ENCODE results near the gene OGFR. TPM values are rescaled to one million over a fixed set of nuclear protein-coding genes. Genes with fewer than 3 reads are reported as not detected.
A peak's percentile ranks its signal among the peaks of the same experiment; 100 is the strongest.

Gene OGFR
- total RNA-seq, 1 donor from 2014 or later = 31.0 TPM

- Mint-ChIP-seq H3K4me1 (ENCODE audit: low read depth) (peaks cover 2% of the 10 kb centered on the region), H3K27ac (no peak overlapping the region)
Observed at GRCh38 chr20:62794007-62794724, 10.5 kb upstream of the OGFR start.

DNA sequence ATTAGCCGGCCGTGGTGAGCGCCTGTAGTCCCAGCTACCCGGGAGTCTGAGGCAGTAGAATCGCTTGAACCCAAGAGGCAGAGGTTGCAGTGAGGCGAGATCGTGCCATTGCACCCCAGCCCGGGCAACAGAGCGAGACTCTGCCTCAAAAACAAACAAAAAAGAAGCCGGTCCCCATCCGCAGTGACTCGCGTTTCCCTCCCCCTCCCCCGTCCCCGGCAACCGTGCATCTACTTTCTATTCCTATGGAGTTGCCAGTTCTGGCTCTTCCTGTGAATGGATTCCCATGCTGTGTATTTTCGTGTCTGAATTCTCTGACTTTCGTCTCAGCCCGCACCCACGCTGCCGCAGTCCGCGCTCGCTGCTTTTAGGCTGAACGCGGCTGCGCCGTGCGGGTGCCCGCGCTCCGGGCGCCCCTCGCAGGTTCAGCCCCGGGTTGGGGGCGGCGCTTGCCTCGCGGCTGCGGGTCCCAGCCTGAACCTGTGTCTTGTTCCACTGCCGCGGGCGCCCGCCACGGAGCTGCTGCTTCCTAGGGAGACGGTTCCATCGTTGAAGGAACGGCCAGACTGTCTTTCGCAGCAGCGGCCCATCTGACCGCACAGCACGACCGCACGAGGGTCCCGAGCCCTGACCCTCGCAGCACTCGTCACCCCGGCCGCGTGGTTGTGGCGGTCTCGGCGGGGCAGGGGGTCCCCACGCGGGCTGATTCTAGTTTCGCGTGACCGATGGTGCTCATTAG, 9.4 kb upstream of the OGFR start:
- DNase-seq (ENCODE audit: low spot score, unreplicated experiment) = peak; percentile 57

More at GRCh38 chr20:62794007-62794724, 10.5 kb upstream of the OGFR start:
- Mint-ChIP-seq H3K36me3 (ENCODE audit: insufficient read depth) (peaks cover 8% of the 10 kb centered on the region), H3K4me3 (ENCODE audit: low read depth) (peak overlapping the region; percentile 74), H3K9me3 (ENCODE audit: low read depth) (no peaks in the 10 kb centered on the region), H3K27me3 (peaks cover 14% of the 10 kb centered on the region)
- peak; percentile 85 for DNase-seq (ENCODE audit: low spot score, unreplicated experiment)
- no peak for TF ChIP-seq CTCF (IDR thresholded peaks at IDR 0.05; ENCODE audit: unreplicated experiment)

DNA sequence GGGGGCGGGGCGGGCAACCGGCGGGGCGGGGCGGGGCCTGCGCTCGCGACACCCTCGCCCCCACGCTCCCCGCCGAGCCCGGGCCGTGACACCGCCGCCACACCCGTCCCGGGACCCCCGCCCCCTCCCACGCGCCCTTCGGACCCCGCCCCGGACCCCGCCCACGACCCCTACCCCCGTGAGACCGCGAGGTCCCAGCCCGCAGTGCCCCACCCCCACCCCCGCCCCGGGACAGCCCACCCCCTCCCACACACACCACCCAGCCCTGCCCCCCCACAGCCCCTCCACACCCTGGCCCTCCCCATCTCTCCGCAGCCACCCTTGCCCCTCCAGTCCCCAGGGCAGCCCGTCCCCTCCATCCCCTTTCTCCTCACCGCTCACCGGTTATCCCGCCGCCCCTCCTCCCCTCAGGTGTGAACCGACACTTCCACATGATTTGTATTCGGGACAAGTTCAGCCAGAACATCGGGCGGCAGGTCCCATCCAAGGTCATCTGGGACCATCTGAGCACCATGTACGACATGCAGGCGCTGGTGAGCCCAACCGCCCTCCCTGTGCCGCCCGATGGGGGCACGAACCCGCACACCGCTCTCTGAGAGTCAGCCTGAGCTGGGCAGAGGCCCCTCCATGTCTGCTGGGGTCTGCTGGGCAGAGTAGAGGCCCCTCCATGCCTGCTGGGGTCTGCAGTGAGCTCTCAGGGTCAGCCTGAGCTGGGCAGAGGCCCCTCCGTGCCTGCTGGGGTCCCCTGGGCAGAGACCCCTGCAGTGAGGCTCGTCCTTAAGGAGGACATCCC, 7.7 kb upstream of the OGFR start:
- no peak for DNase-seq (ENCODE audit: low spot score, unreplicated experiment)
- peaks cover 16% of the 10 kb centered on the region for H3K36me3 Mint-ChIP-seq (ENCODE audit: insufficient read depth)
- H3K27ac Mint-ChIP-seq = peak overlapping the region; percentile 90
- peaks cover 7% of the 10 kb centered on the region for H3K27me3 Mint-ChIP-seq
- TF ChIP-seq CTCF (IDR thresholded peaks at IDR 0.05; ENCODE audit: unreplicated experiment) = no peak
- H3K4me1 Mint-ChIP-seq (ENCODE audit: low read depth) = peaks cover 2% of the 10 kb centered on the region
- peak overlapping the region; percentile 83 for H3K4me3 Mint-ChIP-seq (ENCODE audit: low read depth)
- no peaks in the 10 kb centered on the region for H3K9me3 Mint-ChIP-seq (ENCODE audit: low read depth)

More for the DNA sequence above, 9.4 kb upstream of the OGFR start:
- H3K27me3 Mint-ChIP-seq = peaks cover 14% of the 10 kb centered on the region
- peak overlapping the region; percentile 67 for H3K27ac Mint-ChIP-seq
- H3K36me3 Mint-ChIP-seq (ENCODE audit: insufficient read depth) = peaks cover 13% of the 10 kb centered on the region
- peak overlapping the region; percentile 74 for H3K4me3 Mint-ChIP-seq (ENCODE audit: low read depth)
- TF ChIP-seq CTCF (IDR thresholded peaks at IDR 0.05; ENCODE audit: unreplicated experiment) = no peak
- peaks cover 2% of the 10 kb centered on the region for H3K4me1 Mint-ChIP-seq (ENCODE audit: low read depth)
- H3K9me3 Mint-ChIP-seq (ENCODE audit: low read depth) = no peaks in the 10 kb centered on the region

- TF ChIP-seq CTCF (IDR thresholded peaks at IDR 0.05; ENCODE audit: unreplicated experiment) = no peak
- Mint-ChIP-seq H3K27ac (peak overlapping the region; percentile 73), H3K4me3 (ENCODE audit: low read depth) (peak overlapping the region; percentile 83), H3K27me3 (peaks cover 3% of the 10 kb centered on the region), H3K4me1 (ENCODE audit: low read depth) (peaks cover 2% of the 10 kb centered on the region), H3K36me3 (ENCODE audit: insufficient read depth) (peaks cover 16% of the 10 kb centered on the region), H3K9me3 (ENCODE audit: low read depth) (no peaks in the 10 kb centered on the region)
- no peak for DNase-seq (ENCODE audit: low spot score, unreplicated experiment)
Observed at GRCh38 chr20:62797671-62798532, 6.7 kb upstream of the OGFR start.

Data from progenitor cell of endocrine pancreas (in vitro differentiated cells).